Measurements from ENCODE around the gene GATAD2A. TPM values are rescaled to one million over a fixed set of nuclear protein-coding genes. Genes with fewer than 3 reads are reported as not detected.
"Not testable (repeated sequence)": the region's sequence is repeated elsewhere in the genome, so short reads cannot be mapped to it uniquely, and the experiment has no call there.

GATAD2A gene
- total RNA-seq, 1 experiment from 2014 or later: 121 TPM

DNA sequence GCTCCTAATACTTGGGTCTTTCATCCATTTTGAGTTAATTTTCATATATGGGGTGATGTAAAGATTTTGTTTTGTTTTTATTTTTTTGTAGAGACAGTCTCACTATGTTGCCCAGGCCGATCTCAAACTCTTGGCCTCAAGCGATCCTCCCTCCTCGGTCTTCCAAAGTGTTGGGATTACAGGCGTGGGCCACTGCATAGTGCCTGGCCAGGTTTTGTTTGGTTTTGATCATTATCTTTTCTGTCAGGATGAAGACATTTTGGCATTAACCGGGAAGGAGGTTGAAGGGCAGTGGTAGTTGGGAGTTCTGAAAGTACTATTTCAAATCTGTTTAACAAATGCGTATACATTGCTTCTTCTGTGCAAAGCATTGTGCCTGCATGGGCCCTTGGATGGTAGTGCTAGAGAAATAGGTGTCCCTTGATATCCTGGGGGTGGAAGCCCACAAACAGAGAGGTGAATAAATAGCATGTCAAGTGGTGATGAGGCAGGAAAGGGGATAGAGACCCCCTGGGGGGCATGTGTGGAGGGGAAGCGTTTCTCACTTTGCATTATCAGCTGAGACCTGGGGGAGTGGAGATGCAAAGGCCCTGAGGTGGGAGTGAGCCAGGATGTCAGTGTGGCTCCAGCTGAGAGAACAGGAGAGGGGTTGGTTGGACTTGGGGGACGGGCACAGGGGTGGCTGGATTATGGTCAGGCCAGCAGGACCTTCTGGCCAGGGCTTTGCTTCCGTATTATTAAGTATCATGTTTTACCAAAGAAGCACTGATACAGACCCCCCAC lies 41.4 kb downstream of the GATAD2A start:
- no peak for DNase-seq (ENCODE audit: low read depth)

DNA sequence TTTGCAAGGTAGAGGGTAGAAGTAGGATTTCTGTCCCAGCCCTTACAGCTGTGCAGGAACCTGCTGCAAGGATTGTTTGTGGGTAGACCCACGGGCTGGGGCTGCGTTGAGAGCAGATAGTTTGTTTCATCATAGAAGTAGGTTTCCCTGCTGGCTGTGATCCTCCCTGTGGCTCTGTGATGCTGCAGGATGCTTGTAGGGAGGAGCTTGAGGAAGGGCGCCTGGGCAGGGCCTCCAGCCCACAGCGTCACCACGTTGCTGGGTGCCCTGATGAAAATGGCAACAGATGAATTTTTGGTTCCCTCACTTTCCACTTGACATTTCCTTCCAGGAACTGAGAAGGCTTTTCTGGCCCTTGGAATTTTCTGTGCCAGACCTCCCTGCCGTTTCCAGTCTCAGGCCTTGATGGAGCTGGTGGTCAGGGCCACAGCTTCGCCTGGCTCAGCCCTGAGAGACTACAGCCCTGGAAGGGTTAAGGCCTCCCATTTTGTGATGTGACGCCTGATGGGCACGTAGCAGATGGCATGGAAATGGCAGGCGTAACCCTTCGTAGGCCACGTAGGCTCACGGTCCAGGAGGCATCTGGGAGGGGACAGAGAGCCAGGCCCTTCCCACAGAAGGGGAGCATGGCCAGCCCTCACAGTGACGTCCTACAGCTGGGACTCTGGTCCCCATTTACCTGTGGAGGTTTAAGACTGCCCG lies 42.2 kb downstream of the GATAD2A start:
- DNase-seq (ENCODE audit: low read depth): no peak

DNA sequence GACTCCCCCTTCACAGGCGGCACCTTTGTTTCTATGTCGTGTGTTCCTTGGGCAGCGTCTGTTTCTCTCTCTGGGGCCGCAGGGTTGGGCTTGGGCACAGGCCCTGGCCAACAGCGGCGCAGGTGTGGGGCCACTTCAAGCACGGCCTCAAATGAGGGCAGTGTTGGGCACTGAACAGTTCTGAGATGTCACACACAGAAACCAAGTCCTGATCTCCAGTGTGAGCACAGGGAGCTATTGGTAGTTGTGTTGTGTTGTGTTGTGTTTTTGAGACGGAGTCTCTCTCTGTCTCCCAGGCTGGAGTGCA lies 42.7 kb downstream of the GATAD2A start:
- DNase-seq (ENCODE audit: low read depth): no peak

DNA sequence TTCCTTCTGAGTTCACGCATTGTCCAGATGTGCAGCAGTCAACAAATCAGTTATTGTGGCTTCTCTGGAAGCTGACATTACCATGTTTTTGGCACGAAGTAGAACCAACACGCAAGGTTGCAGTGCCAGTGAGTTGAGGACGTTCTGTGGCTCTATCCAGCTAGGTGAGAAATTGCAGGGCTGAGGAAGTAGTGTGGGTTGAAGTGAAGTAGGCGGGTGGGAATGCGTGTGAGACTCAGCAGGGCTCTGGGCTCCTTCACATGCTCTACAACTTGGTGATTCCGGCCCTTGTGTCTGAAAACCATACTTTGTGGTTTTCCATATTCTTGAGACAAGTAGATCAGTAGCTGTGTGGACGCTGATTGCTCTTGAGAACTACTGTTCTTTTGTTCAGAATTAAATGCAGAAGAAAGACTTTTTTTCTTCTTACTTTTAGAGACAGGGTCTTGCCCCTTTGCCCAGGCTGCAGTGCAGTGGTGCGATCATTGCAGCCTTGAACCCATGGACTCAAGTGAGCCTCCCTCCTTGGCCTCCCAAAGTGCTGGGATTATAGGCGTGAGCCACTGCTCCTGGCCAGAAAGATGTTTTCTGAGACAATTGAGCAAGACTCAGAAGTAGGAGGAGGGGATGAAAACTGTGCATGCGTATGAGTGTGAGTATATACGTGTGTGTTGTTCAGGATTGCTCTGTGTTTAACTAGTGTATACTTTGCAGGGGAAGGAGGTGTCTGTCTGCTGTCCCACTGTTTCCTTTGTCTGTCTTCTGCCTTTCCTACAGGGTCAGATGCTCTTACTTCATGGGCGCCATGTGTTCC lies 46.2 kb downstream of the GATAD2A start:
- no peak for DNase-seq (ENCODE audit: low read depth)

DNA sequence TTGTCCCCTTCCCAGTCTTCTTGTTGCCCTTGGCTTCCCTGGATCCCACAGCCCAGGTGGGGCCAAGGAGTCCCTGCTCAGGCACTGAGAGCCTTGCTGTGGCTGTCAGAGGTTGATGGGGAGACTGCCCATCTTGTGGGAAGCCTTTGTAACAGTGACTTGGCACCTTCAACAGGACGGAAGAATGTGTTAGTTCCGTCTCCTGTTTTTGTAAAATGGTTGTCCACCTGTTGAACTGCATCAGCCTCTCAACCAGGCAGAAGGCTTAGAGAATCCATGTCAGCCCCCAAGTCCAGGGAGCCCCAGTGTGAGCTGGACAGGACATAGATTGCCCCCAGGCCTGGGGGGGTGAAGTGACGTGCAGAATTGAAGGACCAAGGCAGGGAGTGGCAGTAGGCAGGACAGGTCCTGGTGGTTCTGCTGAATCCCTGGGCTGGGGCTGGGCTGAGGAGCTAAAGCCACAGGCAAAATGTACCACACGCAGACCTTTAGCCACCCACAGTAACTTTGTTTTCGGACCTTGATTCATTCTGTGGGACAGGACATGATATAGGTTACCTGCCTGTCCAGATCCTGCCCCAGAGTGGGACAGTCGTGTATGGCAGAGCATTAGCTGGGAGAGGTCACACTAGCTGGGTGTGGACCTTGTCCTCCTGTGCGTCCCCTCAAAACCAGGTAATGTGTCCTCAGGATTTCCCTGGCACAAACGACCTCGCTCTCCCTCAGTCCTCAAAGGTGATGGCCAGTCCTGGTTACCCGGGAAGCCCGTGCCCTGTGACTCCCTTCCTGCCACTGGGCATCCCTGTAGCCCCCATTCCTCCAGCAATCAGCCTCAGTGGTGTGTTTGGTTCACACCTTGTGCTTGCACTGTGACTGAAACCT lies 47.0 kb downstream of the GATAD2A start:
- no peak for DNase-seq (ENCODE audit: low read depth)

DNA sequence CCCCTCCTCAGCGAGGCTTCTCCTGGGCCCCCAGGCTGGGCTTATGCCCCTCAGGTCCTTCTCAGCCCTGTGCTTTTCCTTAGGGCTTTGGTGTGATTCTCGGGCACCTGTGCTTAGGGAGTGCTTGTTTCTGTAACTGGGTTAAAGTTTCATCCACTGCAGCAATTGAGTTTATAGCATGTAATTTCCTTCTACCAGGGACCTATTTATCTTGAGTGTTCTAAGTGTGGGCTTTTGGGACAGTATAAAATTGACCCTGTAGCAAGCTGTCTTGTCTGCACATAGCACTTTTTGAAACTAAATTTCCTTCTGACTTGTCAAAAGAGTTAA lies 47.6 kb downstream of the GATAD2A start:
- DNase-seq (ENCODE audit: low read depth): no peak

DNA sequence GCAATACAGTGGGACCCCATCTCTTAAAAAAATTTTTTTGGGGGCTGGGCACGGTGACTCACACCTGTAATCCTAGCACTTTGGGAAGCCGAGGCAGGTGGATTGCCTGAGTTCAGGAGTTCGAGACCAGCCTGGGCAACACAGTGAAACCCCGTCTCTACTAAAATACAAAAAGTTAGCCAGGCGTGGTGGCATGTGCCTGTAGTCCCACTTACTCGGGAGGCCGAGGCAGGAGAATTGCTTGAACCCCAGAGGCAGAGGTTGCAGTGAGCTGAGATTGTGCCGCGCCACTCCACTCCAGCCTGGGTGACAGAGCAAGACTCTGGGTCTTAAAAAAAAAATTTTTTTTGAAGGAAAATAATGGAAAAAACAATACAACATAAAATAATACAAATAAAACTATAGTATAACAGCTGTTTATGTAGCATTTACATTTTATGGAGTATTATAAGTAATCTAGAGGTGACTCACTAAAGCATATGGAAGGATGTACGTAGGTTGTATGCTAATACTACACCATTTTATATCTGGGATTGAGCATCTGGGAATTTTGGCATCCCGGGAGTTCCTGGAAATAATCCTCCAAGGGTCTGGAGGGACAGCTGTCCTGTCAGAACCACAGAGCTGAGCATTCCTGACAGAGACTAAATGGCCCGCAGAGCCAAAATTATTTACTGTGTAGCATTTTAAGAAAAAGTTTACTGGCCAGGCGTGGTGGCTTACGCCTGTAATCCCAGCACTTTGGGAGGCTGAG lies 49.9 kb downstream of the GATAD2A start:
- not testable (repeated sequence) for DNase-seq (ENCODE audit: low read depth)

DNA sequence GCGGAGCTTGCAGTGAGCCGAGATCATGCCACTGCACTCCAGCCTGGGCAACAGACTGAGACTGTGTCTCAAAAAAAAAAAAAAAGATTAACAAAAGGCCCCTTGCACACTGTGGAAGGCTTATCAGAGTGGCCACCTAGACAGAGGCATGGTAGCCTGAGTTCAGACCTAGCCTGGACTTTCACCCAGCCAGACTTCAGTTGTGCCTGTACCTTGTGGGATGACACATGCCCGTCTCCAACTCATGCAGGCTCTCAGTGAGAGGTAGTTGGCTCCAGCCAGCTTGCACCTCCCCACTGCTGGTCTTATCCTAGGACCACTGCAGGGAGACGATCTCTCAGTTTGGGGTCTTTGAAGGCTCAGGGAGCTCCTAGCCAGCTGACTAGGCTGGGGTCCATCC lies 52.2 kb downstream of the GATAD2A start:
- no peak for DNase-seq (ENCODE audit: low read depth)

DNA sequence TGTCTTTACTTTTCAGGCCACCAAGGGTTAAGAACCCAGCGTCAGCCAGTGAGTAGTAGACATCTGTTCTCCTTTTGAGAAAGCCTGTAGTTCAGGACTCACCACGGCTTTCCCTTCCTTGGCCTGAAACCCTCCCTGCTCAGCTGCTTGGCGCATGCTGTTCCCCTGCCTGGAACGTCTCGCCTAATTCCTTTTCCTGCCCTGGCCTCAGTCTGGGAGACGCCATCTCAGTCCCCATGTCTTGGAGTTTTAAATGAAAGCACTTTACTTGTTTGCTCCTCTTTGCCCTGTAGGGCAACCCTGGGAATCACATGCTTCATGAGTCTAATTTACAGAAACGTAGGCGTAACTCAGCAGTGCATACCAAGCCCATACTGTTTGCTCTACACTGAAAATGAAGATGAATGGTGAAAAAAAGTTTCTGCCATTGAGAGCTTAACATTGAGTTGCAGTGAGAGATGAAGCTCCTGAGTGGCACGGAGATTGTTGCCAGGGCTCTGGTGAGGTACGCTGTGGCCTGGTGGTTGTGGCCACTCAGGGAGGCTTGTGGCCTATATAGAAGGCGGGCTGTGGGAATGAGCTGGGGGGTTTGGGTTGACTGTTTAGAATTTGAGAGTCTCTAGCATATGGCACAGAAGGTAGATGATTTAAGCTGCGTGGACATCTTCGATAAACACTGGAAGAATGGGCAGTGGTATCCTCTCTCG lies 52.8 kb downstream of the GATAD2A start:
- no peak for DNase-seq (ENCODE audit: low read depth)

DNA sequence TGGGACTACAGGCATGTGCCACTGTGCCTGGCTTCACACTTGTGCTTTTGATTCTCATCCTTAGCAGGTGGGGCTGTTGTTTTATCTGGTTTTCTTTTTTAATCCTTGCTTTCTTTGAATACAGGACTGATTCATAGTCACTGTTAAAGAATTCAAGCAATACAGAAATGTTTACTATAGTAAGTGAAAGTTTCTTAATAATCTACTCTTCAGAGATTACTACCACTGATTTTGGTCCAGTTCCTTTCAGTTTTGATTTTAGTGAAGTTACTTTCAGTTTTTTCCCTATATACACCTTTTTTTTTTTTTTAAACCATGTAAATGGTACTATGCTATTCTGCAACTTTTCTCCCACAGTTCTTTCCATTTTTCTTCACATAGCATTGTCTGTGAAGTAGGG lies 53.6 kb downstream of the GATAD2A start:
- no peak for DNase-seq (ENCODE audit: low read depth)

DNA sequence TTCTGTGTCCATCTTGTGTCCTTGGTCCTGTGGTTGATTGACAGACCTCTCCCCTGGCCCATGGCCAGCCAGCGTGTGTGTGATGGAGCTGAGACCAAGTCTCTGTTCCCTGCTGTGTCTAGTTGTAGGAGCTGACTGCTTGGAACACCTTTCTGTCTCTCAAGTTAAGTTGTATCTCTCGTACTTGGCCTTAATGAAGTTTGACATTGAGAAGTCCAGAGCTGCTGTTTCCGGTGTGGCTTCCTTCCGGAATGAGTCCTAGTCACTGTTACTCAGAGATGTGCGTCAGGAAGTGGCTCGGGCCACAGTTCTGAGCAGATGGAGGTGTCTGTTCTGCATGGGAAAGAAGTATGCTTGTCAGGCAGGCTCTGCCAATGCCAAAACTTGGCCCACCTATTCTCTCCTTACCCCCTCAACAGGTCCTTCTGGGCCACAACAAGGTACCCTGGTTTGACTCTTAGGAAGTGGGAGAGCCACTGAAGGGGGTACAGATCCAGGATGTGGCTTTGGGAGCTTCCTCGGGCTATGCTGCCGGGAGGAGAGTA lies 54.3 kb downstream of the GATAD2A start:
- peak; percentile 87 for DNase-seq (ENCODE audit: low read depth)

DNA sequence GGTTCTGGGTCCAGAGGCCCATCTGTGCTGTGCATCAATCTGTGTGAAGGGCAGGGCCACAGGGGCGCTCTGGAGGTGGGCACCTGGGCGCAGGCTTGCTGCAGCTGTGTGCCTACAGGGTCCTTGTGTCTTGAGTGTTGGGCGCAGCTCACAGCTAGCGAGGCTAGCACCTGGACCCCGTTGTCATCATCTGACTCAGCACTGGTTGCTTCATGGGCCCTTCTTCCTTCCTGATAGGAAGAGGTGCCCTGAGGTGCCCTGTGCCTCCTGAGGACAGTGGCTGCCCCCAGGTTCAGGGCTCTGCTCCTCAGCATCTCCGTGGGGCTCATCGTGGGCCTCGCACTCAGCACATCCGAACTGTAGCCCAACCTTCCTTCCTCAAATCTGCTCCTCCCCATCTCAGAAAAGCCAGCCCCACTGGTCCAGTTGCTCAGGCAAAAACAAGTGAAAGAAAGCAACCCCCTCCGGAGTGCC lies 54.8 kb downstream of the GATAD2A start:
- peak; percentile 42 for DNase-seq (ENCODE audit: low read depth)

DNA sequence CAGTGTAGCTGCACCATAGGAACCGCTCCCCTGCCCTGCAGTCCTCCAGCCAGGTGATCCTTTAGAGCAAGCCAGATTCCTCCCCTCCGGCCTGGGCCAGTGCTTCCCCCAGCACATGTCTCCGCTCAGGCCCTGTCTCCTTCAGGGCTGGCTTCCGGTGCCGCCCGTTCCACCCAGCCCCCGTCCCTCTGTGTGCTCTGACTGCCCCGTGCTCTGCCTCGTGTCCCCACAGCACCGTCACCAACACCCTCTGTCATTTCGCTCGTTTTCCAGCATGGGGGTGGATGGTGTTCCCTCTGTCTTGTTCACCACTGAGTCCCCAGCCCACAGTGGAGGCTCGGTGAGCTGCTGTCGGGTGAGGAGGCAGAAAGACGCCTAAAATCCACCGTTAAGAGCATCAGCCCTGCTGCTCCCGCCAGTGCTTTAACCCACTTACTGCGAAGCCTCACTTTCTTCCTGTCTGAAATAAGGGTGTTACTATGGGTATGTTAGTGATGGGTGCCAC lies 55.3 kb downstream of the GATAD2A start:
- no peak for DNase-seq (ENCODE audit: low read depth)

DNA sequence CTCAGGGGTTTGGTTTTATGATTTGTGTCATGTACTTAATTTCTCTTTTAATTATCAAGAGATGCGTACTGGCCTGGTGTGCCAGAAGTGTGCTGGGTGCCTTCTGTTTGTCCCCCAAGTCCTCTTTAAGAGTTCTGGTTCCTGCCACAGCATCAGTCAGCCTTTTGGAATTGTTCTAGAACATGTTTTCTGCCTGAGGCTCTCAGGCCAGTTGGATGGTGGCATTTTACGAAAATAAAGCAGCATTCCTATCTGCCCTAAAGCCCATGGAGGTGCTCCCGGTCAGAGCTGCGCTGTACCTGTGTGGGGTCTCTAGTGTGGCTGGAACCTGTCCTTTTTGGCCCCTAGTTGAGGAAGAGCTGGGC lies 55.8 kb downstream of the GATAD2A start:
- no peak for DNase-seq (ENCODE audit: low read depth)

DNA sequence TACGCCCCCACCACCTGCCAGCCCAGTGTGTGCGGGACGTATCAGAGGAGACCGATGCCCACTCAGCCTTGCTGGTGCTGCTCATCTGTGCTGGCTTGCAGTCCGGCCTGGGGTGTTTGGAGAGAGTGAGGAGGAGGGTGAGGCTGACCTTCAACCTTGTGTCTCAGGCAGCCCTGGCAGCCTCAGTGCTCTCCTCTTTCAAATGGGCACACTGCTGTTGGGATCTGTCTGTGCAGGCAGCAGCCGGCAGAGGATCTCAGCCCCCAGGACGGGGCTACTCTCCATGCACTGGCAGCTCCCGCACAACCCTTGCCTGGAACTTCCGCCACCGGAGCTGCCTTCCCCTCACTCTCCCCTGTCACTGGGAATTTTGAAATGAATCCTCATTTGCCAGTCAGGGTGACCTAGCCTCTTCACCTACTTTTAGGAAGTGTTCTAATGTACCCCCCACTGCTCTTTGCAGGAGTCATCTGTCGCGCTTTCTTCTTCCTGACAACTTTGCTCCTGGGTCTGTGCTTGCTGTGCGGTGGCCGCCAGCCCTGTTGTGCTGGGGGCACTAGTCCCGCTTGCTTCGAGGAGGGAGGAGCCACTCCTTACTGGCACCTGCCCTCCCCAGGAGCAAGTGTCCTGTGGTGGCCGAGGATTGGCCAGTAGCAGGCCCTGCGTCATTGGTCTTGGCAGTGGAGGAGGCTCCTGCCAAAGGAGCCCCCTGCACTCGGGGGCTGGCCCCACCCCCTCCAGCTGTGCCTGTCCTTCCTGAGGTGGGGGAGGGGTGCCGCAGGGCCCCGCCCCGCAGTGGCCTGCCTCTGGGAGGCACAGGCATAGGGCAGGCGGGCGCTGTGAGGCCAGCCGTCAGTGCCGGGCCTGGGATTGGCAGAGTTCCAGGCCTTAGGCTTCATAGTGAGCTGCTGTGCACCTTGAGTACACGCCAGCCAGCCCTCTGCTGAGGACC lies 56.5 kb downstream of the GATAD2A start:
- DNase-seq (ENCODE audit: low read depth): no peak

DNA sequence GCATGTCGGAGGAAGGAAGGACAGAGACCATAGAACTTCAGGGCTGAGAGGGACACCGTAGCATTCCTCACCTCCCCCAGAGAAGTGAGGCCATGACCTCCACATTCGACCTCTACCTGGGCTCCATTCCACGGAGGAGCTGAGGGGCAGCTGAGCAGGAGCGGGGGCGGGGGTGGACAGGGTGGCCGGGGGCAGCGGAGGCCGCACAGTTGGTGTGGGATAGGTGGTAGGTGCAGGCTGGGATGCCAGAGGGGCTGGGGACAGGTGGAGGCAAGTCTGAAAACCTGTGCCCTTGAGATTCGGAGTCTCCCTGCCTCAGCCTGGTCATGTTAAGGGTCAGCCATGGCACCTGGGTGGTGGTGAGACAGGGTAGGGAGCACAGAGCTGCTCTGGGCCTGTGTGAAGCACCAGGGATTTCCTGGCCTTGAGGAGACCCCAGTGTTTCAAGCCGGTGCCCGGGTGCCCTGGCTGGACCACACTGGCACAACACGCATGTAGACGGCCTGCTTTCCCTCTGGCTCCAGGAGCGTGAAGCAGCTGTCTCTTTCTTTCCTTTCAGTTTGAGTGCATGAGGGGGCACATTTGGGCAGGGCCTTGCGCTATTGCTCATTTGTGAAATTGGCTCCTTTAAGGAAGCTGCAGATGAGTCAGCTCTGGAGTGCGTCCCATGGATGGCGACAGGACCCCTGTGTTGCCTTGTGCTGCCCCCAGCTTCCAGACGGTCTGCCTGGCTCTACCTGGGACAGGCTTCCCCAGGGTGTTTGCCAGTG lies 58.1 kb downstream of the GATAD2A start:
- no peak for DNase-seq (ENCODE audit: low read depth)

DNA sequence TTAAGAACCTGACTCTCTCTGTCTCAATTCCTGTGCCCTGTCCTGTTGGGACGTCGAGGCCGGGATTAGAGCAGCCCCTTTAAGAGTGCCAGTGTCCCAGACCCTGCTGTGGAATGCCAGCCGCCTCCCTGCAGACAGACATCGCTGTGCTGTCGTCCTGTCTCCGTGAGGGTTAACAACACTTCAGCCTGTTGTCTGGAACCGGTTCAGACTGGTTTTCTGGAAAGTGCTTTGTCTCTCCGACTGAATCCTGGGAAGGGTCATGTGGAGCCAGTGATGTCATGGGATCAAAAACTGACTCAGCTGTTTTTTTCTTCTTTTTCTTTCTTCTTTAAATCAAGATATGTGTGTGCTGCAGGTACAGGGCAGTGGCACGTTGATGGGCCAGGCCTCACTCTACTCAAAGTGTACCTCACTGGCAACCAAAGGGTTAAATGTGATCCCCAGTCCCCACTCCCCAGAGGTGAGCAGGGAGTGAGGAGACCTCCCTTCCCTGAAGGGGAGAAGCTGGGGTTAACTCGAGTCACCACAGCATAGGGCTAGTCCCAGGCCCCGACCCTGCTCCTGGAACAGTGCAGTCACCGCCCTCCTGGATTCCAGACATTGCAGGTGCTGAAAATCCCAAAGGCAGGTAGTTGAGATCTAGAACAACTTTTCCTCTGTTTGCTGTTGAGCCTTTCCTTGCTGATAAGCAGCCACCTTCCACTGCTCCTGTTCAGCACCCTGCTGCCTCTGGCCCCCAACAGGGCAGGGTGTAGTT lies 59.0 kb downstream of the GATAD2A start:
- no peak for DNase-seq (ENCODE audit: low read depth)
